Suprapubic skin (tissue), 4 donors: Measurements from ENCODE around the gene TSKU.

Experiments
- EP300 ChIP-seq: sonication (generic); formaldehyde crosslinking; IDR thresholded peaks from one replicate; pipeline ENCODE4 v1.6.1; 2017; ENCODE audit warnings: antibody characterized with exemption
- POLR2A ChIP-seq, 2 donors: fragments of 450-650 bp; IDR thresholded peaks; one replicate each; pipeline ENCODE4 v1.6.1; 2017; ENCODE audit warnings: antibody characterized with exemption in 2 of 2, mild to moderate bottlenecking in 2 of 2, moderate library complexity in 2 of 2
- POLR2AphosphoS5 ChIP-seq, 3 donors: sonication (generic); formaldehyde crosslinking; IDR thresholded peaks; one replicate each; pipeline ENCODE4 v1.6.1; 2017; ENCODE audit warnings: antibody characterized with exemption in 3 of 3
- TF ChIP-seq, protein P1 (sequence below), 2 donors: fragments of 200-600 bp in 1 of 2; fragments of 450-650 bp in 1 of 2; sonication (generic) in 1 of 2; IDR thresholded peaks; one replicate each; pipeline ENCODE4 v1.5.1; 2016 to 2019; ENCODE audit warnings: antibody characterized with exemption in 2 of 2, mild to moderate bottlenecking in 1 of 2, moderate library complexity in 1 of 2

GRCh38 chr11:76744186-76745043 is 38.7 kb upstream of the TSKU start:
- TF ChIP-seq POLR2A (IDR thresholded peaks at IDR 0.05) (no peak), POLR2AphosphoS5 (IDR thresholded peaks at IDR 0.05) (no peak), EP300 (no peak)
- TF ChIP-seq, protein P1, sequence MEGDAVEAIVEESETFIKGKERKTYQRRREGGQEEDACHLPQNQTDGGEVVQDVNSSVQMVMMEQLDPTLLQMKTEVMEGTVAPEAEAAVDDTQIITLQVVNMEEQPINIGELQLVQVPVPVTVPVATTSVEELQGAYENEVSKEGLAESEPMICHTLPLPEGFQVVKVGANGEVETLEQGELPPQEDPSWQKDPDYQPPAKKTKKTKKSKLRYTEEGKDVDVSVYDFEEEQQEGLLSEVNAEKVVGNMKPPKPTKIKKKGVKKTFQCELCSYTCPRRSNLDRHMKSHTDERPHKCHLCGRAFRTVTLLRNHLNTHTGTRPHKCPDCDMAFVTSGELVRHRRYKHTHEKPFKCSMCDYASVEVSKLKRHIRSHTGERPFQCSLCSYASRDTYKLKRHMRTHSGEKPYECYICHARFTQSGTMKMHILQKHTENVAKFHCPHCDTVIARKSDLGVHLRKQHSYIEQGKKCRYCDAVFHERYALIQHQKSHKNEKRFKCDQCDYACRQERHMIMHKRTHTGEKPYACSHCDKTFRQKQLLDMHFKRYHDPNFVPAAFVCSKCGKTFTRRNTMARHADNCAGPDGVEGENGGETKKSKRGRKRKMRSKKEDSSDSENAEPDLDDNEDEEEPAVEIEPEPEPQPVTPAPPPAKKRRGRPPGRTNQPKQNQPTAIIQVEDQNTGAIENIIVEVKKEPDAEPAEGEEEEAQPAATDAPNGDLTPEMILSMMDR (IDR thresholded peaks at IDR 0.05) = no peak
